CD14-positive monocyte (primary cell): ENCODE results near the gene CPAMD8. TPM values are rescaled to one million over a fixed set of nuclear protein-coding genes. Genes with fewer than 3 reads are reported as not detected.

Source experiments
- DNase-seq, 3 donors: peaks; one replicate each; pipeline ENCODE4 v3.0.0-alpha.2; 2011 to 2022
- H2AFZ ChIP-seq: 2 replicates; pipeline ENCODE4 v1.6.0; 2012; ENCODE audit warnings: mild to moderate bottlenecking, low read depth, low read length, inconsistent platforms; ENCODE audit not compliant: insufficient read depth, poor library complexity, severe bottlenecking
- H3K27ac ChIP-seq, 2 donors: 1 replicate in 1 of 2; 2 replicates in 1 of 2; pipeline ENCODE4 v1.5.1; 2012 to 2013; ENCODE audit warnings: low read length in 2 of 2, control low read depth in 1 of 2, inconsistent platforms in 1 of 2, low read depth in 1 of 2, mild to moderate bottlenecking in 1 of 2
- H3K27me3 ChIP-seq, 2 donors: one replicate each; pipeline versions ENCODE4 v1.6.0 to v1.6.1; 2011 to 2013; ENCODE audit warnings: low read length in 2 of 2; ENCODE audit not compliant: control insufficient read depth in 2 of 2, insufficient read depth in 2 of 2
- H3K36me3 ChIP-seq, 2 donors: replicated peaks in 1 of 2; 1 replicate in 1 of 2; 2 replicates in 1 of 2; pipeline versions ENCODE4 v1.5.1 to v1.6.1; 2012 to 2013; ENCODE audit warnings: low read length in 2 of 2, control low read depth in 1 of 2, inconsistent platforms in 1 of 2, mild to moderate bottlenecking in 1 of 2; ENCODE audit not compliant: insufficient read depth in 2 of 2, control insufficient read depth in 1 of 2
- H3K4me1 ChIP-seq, 2 donors: 1 replicate in 1 of 2; 2 replicates in 1 of 2; pipeline versions ENCODE4 v1.5.1 to v1.6.1; 2012 to 2013; ENCODE audit warnings: low read length in 2 of 2, control low read depth in 1 of 2, inconsistent platforms in 1 of 2, mild to moderate bottlenecking in 1 of 2, moderate library complexity in 1 of 2; ENCODE audit not compliant: insufficient read depth in 2 of 2, control insufficient read depth in 1 of 2
- H3K4me2 ChIP-seq: replicated peaks from 2 replicates; pipeline ENCODE3; 2012; ENCODE audit warnings: low read length, moderate library complexity, mild to moderate bottlenecking; ENCODE audit not compliant: poor library complexity, severe bottlenecking; ENCODE audit errors: extremely low read depth
- H3K4me3 ChIP-seq, 3 experiments: fragments of 200-600 bp in 1 of 3; sonication (generic) in 1 of 3; replicated peaks in 1 of 3; 1 replicate in 2 of 3; 2 replicates in 1 of 3; pipeline ENCODE4 v1.5.1; 2011 to 2013; ENCODE audit warnings: low read length in 3 of 3, mild to moderate bottlenecking in 3 of 3, control low read depth in 2 of 3, low read depth in 2 of 3, inconsistent platforms in 1 of 3, moderate library complexity in 1 of 3
- H3K79me2 ChIP-seq: 2 replicates; pipeline ENCODE4 v1.6.0; 2012; ENCODE audit warnings: mild to moderate bottlenecking, control low read depth, inconsistent platforms, low read length, moderate library complexity; ENCODE audit not compliant: insufficient read depth
- H3K9ac ChIP-seq: 2 replicates; pipeline ENCODE4 v1.6.0; 2017; ENCODE audit warnings: low read length, mild to moderate bottlenecking; ENCODE audit not compliant: insufficient read depth, poor library complexity, severe bottlenecking
- H3K9me3 ChIP-seq, 2 donors: replicated peaks in 1 of 2; 1 replicate in 1 of 2; 2 replicates in 1 of 2; pipeline versions ENCODE4 v1.5.1 to v1.6.1; 2012 to 2013; ENCODE audit warnings: low read length in 2 of 2, control low read depth in 1 of 2; ENCODE audit not compliant: control insufficient read depth in 1 of 2, insufficient read depth in 1 of 2
- H4K20me1 ChIP-seq: 2 replicates; pipeline ENCODE4 v1.6.0; 2012; ENCODE audit warnings: mild to moderate bottlenecking, low read length, control low read depth, moderate library complexity; ENCODE audit not compliant: insufficient read depth
- H3K27ac Mint-ChIP-seq, 7 donors: one replicate each; pipeline ENCODE4 v1.8.0; 2020; ENCODE audit warnings: mild to moderate bottlenecking in 7 of 7, mixed read lengths in 7 of 7, moderate library complexity in 6 of 7, inconsistent platforms in 2 of 7
- H3K27me3 Mint-ChIP-seq, 3 donors: one replicate each; pipeline ENCODE4 v1.8.0; 2021 to 2022; ENCODE audit warnings: low read depth in 3 of 3, mild to moderate bottlenecking in 3 of 3, mixed read lengths in 3 of 3, moderate library complexity in 3 of 3, inconsistent platforms in 1 of 3
- H3K36me3 Mint-ChIP-seq, 2 donors: one replicate each; pipeline ENCODE4 v1.8.0; 2020; ENCODE audit warnings: mixed read lengths in 2 of 2, inconsistent platforms in 1 of 2, mild to moderate bottlenecking in 1 of 2
- H3K4me1 Mint-ChIP-seq: one replicate; pipeline ENCODE4 v1.8.0; 2020; ENCODE audit warnings: mild to moderate bottlenecking, mixed read lengths
- H3K4me3 Mint-ChIP-seq, 2 donors: one replicate each; pipeline ENCODE4 v1.8.0; 2020; ENCODE audit warnings: mild to moderate bottlenecking in 2 of 2, mixed read lengths in 2 of 2, moderate library complexity in 1 of 2
- H3K9me3 Mint-ChIP-seq, 7 donors: one replicate each; pipeline ENCODE4 v1.8.0; 2020 to 2022; ENCODE audit warnings: mixed read lengths in 7 of 7, mild to moderate bottlenecking in 6 of 7, moderate library complexity in 6 of 7, inconsistent platforms in 2 of 7
- CTCF ChIP-seq: fragments of 200-600 bp; IDR thresholded peaks from one replicate; pipeline ENCODE4 v1.8.0; 2022; ENCODE audit warnings: antibody characterized with exemption, mild to moderate bottlenecking
- WGBS: methylation state at CpG from one replicate; pipeline ENCODE4 v1.1.5; 2013; ENCODE audit warnings: missing lambda C conversion rate; ENCODE audit not compliant: insufficient coverage; 5-methylcytosine and 5-hydroxymethylcytosine counted together
- intact Hi-C, 2 donors: fragments of 100-400 bp; cut with micrococcal nuclease; formaldehyde crosslinking; loops; one replicate each; pipeline versions ENCODE4 v1.15.0 to v1.15.1; 2023
- polyA plus RNA-seq, 3 donors: library from polyadenylated mRNA; depleted of rRNA in 1 of 3; unstranded in 2 of 3; stranded (reverse) in 1 of 3; fragments of 300-500 nt in 2 of 3; fragments of >200 nt in 1 of 3; fragmentation: Illumina TruSeq in 2 of 3; gene quantifications; 1 replicate in 2 of 3; 2 replicates in 1 of 3; pipeline ENCODE4 v1.2.3, GENCODE V29; 2012 to 2021

Gene CPAMD8
- polyA plus RNA-seq, 3 donors, result 5.1 to 53.4 (median 5.4) TPM

- Histone ChIP-seq H3K79me2 (no peaks in the 10 kb centered on the region), H3K4me3 (no peak overlapping the region), H3K27me3 (no peaks in the 10 kb centered on the region), H3K4me1 (no peaks in the 10 kb centered on the region), H3K4me2 (no peak overlapping the region), H3K36me3 (no peaks in the 10 kb centered on the region), H3K27ac (no peak overlapping the region), H2AFZ (no peak overlapping the region), H3K9me3 (peaks cover 27 to 30% of the 10 kb centered on the region in 2 donors), H4K20me1 (no peaks in the 10 kb centered on the region), H3K9ac (no peak overlapping the region)
- no peaks in the 10 kb centered on the region for H3K4me1 Mint-ChIP-seq
- intact Hi-C loops, result no loop called here
- H3K36me3 Mint-ChIP-seq, result no peaks in the 10 kb centered on the region
- no peak for TF ChIP-seq CTCF
- H3K27me3 Mint-ChIP-seq, result peaks cover 9 to 14% (median 9%) of the 10 kb centered on the region in 3 donors
- H3K9me3 Mint-ChIP-seq, result peaks cover 23 to 39% (median 34%) of the 10 kb centered on the region in 7 donors
- no peak overlapping the region for H3K4me3 Mint-ChIP-seq
- no peak for DNase-seq
- WGBS, result 56% methylated on average over 1 of the region's 1 CpG
- peak overlapping the region in 1 of 7 donors; percentile 43 for H3K27ac Mint-ChIP-seq
Observed at GRCh38 chr19:16922592-16922934, 104.0 kb downstream of the CPAMD8 start.

- Mint-ChIP-seq H3K27ac (peak overlapping the region in 1 of 7 donors; percentile 43), H3K9me3 (peaks cover 23 to 34% (median 31%) of the 10 kb centered on the region in 7 donors), H3K36me3 (no peaks in the 10 kb centered on the region), H3K4me1 (no peaks in the 10 kb centered on the region), H3K4me3 (no peak overlapping the region), H3K27me3 (peaks cover 9 to 14% (median 9%) of the 10 kb centered on the region in 3 donors)
- Histone ChIP-seq H3K4me3 (no peak overlapping the region), H2AFZ (no peak overlapping the region), H3K79me2 (no peaks in the 10 kb centered on the region), H3K36me3 (no peaks in the 10 kb centered on the region), H3K27ac (no peak overlapping the region), H3K4me1 (no peaks in the 10 kb centered on the region), H3K9ac (no peak overlapping the region), H3K27me3 (no peaks in the 10 kb centered on the region), H4K20me1 (no peaks in the 10 kb centered on the region), H3K9me3 (peaks cover 27 to 30% of the 10 kb centered on the region in 2 donors), H3K4me2 (no peak overlapping the region)
- intact Hi-C loops, result no loop called here
- no peak for TF ChIP-seq CTCF
- 95% methylated on average over 21 of the region's 21 CpGs for WGBS
- no peak for DNase-seq
Observed at GRCh38 chr19:16921766-16922591, 104.6 kb downstream of the CPAMD8 start.
